Trophoblast cell (in vitro differentiated cells and primary cell): ENCODE measurements around the gene MAPK4.

ENCODE experiments used
- DNase-seq, 2 donors: peaks; one replicate each; pipeline ENCODE4 v3.0.0-alpha.2; 2016
- H2AFZ ChIP-seq: 2 replicates; pipeline ENCODE4 v1.6.1; 2013; ENCODE audit warnings: low read length, moderate library complexity, mild to moderate bottlenecking; ENCODE audit not compliant: insufficient read depth, poor library complexity
- H2AK5ac ChIP-seq: 2 replicates; pipeline ENCODE4 v1.6.1; 2013; ENCODE audit warnings: mild to moderate bottlenecking, low read length
- H2BK120ac ChIP-seq: 2 replicates; pipeline ENCODE4 v1.6.1; 2013; ENCODE audit warnings: low read length, mild to moderate bottlenecking, moderate library complexity; ENCODE audit not compliant: insufficient read depth, poor library complexity
- H2BK12ac ChIP-seq: 2 replicates; pipeline ENCODE4 v1.6.1; 2013; ENCODE audit warnings: mild to moderate bottlenecking, low read length, moderate library complexity
- H2BK5ac ChIP-seq: 2 replicates; pipeline ENCODE4 v1.6.1; 2013; ENCODE audit warnings: low read length, low read depth, moderate library complexity, mild to moderate bottlenecking; ENCODE audit not compliant: poor library complexity
- H3K14ac ChIP-seq: 2 replicates; pipeline ENCODE4 v1.6.1; 2013; ENCODE audit warnings: mild to moderate bottlenecking, low read length
- H3K18ac ChIP-seq: 2 replicates; pipeline ENCODE4 v1.6.1; 2013; ENCODE audit warnings: mild to moderate bottlenecking, low read length
- H3K23ac ChIP-seq: 2 replicates; pipeline ENCODE4 v1.6.1; 2013; ENCODE audit warnings: low read length
- H3K27ac ChIP-seq: 2 replicates; pipeline ENCODE4 v1.5.1; 2013; ENCODE audit warnings: low read depth, mild to moderate bottlenecking, inconsistent platforms, low read length, moderate library complexity
- H3K27me3 ChIP-seq: 2 replicates; pipeline ENCODE4 v1.6.1; 2013; ENCODE audit warnings: inconsistent platforms, mild to moderate bottlenecking, low read length, moderate library complexity; ENCODE audit not compliant: insufficient read depth
- H3K36me3 ChIP-seq, 2 experiments: 1 replicate in 1 of 2; 2 replicates in 1 of 2; pipeline ENCODE4 v1.6.1; 2013; ENCODE audit warnings: low read length in 2 of 2, mild to moderate bottlenecking in 2 of 2, moderate library complexity in 1 of 2; ENCODE audit not compliant: insufficient read depth in 2 of 2, control insufficient read depth in 1 of 2
- H3K4ac ChIP-seq: 2 replicates; pipeline ENCODE4 v1.6.1; 2013; ENCODE audit warnings: low read depth, mild to moderate bottlenecking, low read length, moderate library complexity
- H3K4me1 ChIP-seq, 2 experiments: 1 replicate in 1 of 2; 2 replicates in 1 of 2; pipeline ENCODE4 v1.6.1; 2013; ENCODE audit warnings: low read length in 2 of 2, mild to moderate bottlenecking in 2 of 2, moderate library complexity in 1 of 2; ENCODE audit not compliant: insufficient read depth in 2 of 2, control insufficient read depth in 1 of 2
- H3K4me2 ChIP-seq: 2 replicates; pipeline ENCODE4 v1.6.1; 2013; ENCODE audit warnings: inconsistent platforms, mild to moderate bottlenecking, low read length, moderate library complexity
- H3K4me3 ChIP-seq: 2 replicates; pipeline ENCODE4 v1.5.1; 2013; ENCODE audit warnings: mild to moderate bottlenecking, low read depth, low read length, inconsistent platforms
- H3K79me1 ChIP-seq: one replicate; pipeline ENCODE4 v1.6.1; 2013; ENCODE audit warnings: low read length
- H3K79me2 ChIP-seq: 2 replicates; pipeline ENCODE4 v1.6.1; 2013; ENCODE audit warnings: low read length, mild to moderate bottlenecking; ENCODE audit not compliant: control insufficient read depth, insufficient read depth, poor library complexity
- H3K9ac ChIP-seq: 2 replicates; pipeline ENCODE4 v1.6.1; 2013; ENCODE audit warnings: mild to moderate bottlenecking, low read length
- H3K9me3 ChIP-seq: 2 replicates; pipeline ENCODE4 v1.6.1; 2013; ENCODE audit warnings: low read depth, mild to moderate bottlenecking, control low read depth, inconsistent platforms, low read length; ENCODE audit not compliant: insufficient read depth
- H4K12ac ChIP-seq: 2 replicates; pipeline ENCODE4 v1.6.1; 2013; ENCODE audit warnings: low read depth, mild to moderate bottlenecking, low read length, moderate library complexity
- H4K8ac ChIP-seq: 2 replicates; pipeline ENCODE4 v1.6.1; 2013; ENCODE audit warnings: low read depth, mild to moderate bottlenecking, low read length, moderate library complexity
- H4K91ac ChIP-seq: one replicate; pipeline ENCODE4 v1.6.1; 2013; ENCODE audit warnings: low read depth, mild to moderate bottlenecking, low read length, moderate library complexity
- WGBS: extraction: QIAGEN DNeasy Blood & Tissue Kit; methylation state at CpG from one replicate; pipeline ENCODE4 v1.1.7; 2013; ENCODE audit warnings: missing lambda C conversion rate; ENCODE audit not compliant: insufficient read length, insufficient coverage; ENCODE audit errors: extremely low coverage; 5-methylcytosine and 5-hydroxymethylcytosine counted together

The MAPK4 gene

GRCh38 chr18:50624981-50625380 is 65.1 kb downstream of the MAPK4 start:
- no CpG with 5 or more reads among the region's 3 CpGs for WGBS
- Histone ChIP-seq H3K79me2 (no peaks in the 10 kb centered on the region), H3K27me3 (no peaks in the 10 kb centered on the region), H3K4me1 (no peaks in the 10 kb centered on the region), H3K27ac (no peak overlapping the region), H3K9ac (no peak overlapping the region), H3K23ac (no peak overlapping the region), H3K14ac (no peak overlapping the region), H3K4me3 (no peak overlapping the region), H2BK120ac (no peak overlapping the region), H4K8ac (no peak overlapping the region), H3K79me1 (no peaks in the 10 kb centered on the region), H3K4ac (no peak overlapping the region), H2AFZ (no peak overlapping the region), H4K12ac (no peak overlapping the region), H3K18ac (no peak overlapping the region), H3K4me2 (no peak overlapping the region), H4K91ac (no peak overlapping the region), H2BK12ac (no peak overlapping the region), H2AK5ac (no peak overlapping the region), H3K9me3 (peaks cover 5% of the 10 kb centered on the region), H3K36me3 (no peaks in the 10 kb centered on the region), H2BK5ac (no peak overlapping the region)
- no peak for DNase-seq

GRCh38 chr18:50626317-50626716 is 66.4 kb downstream of the MAPK4 start:
- no peaks in the 10 kb centered on the region for H3K79me2 ChIP-seq
- H2BK5ac ChIP-seq: no peak overlapping the region
- H2AK5ac ChIP-seq: no peak overlapping the region
- no peak overlapping the region for H2BK12ac ChIP-seq
- H3K4ac ChIP-seq: no peak overlapping the region
- H3K79me1 ChIP-seq: no peaks in the 10 kb centered on the region
- no peak overlapping the region for H2BK120ac ChIP-seq
- no peak overlapping the region for H4K12ac ChIP-seq
- no CpG with 5 or more reads among the region's 10 CpGs for WGBS
- no peak overlapping the region for H3K4me2 ChIP-seq
- H3K4me1 ChIP-seq: no peaks in the 10 kb centered on the region
- no peaks in the 10 kb centered on the region for H3K27me3 ChIP-seq
- no peak overlapping the region for H3K18ac ChIP-seq
- no peak overlapping the region for H4K91ac ChIP-seq
- H3K23ac ChIP-seq: no peak overlapping the region
- no peaks in the 10 kb centered on the region for H3K36me3 ChIP-seq
- no peak overlapping the region for H3K27ac ChIP-seq
- no peak overlapping the region for H2AFZ ChIP-seq
- DNase-seq: no peak
- no peak overlapping the region for H3K14ac ChIP-seq
- no peak overlapping the region for H3K9ac ChIP-seq
- no peak overlapping the region for H3K4me3 ChIP-seq
- H3K9me3 ChIP-seq: peaks cover 5% of the 10 kb centered on the region
- H4K8ac ChIP-seq: no peak overlapping the region

- no peak overlapping the region for H3K4me3 ChIP-seq
- no peaks in the 10 kb centered on the region for H3K27me3 ChIP-seq
- H3K18ac ChIP-seq: no peak overlapping the region
- no peak overlapping the region for H2BK12ac ChIP-seq
- no peak overlapping the region for H3K23ac ChIP-seq
- no peak overlapping the region for H2BK5ac ChIP-seq
- H2AK5ac ChIP-seq: no peak overlapping the region
- H4K91ac ChIP-seq: no peak overlapping the region
- no peaks in the 10 kb centered on the region for H3K36me3 ChIP-seq
- DNase-seq: no peak
- H3K4ac ChIP-seq: no peak overlapping the region
- H3K27ac ChIP-seq: no peak overlapping the region
- H4K12ac ChIP-seq: no peak overlapping the region
- no peak overlapping the region for H2AFZ ChIP-seq
- WGBS: no CpG with 5 or more reads among the region's 16 CpGs
- no peak overlapping the region for H3K9ac ChIP-seq
- H3K79me1 ChIP-seq: no peaks in the 10 kb centered on the region
- no peak overlapping the region for H3K4me2 ChIP-seq
- no peak overlapping the region for H3K14ac ChIP-seq
- no peak overlapping the region for H2BK120ac ChIP-seq
- H3K4me1 ChIP-seq: peaks cover 4% of the 10 kb centered on the region in 2 experiments
- no peak overlapping the region for H4K8ac ChIP-seq
- no peaks in the 10 kb centered on the region for H3K79me2 ChIP-seq
- H3K9me3 ChIP-seq: peaks cover 5% of the 10 kb centered on the region
Observed at GRCh38 chr18:50627594-50628532, 68.0 kb downstream of the MAPK4 start.

- Histone ChIP-seq H2AFZ (no peak overlapping the region), H3K79me1 (no peaks in the 10 kb centered on the region), H3K36me3 (no peaks in the 10 kb centered on the region), H2AK5ac (no peak overlapping the region), H3K4me2 (no peak overlapping the region), H3K27me3 (no peaks in the 10 kb centered on the region), H4K91ac (no peak overlapping the region), H3K27ac (no peak overlapping the region), H2BK5ac (no peak overlapping the region), H3K4ac (no peak overlapping the region), H2BK12ac (no peak overlapping the region), H2BK120ac (no peak overlapping the region), H3K4me3 (no peak overlapping the region), H3K14ac (no peak overlapping the region), H3K9me3 (peaks cover 5% of the 10 kb centered on the region), H3K79me2 (no peaks in the 10 kb centered on the region), H4K8ac (no peak overlapping the region), H3K18ac (no peak overlapping the region), H3K9ac (no peak overlapping the region), H4K12ac (no peak overlapping the region), H3K4me1 (peaks cover 8 to 10% of the 10 kb centered on the region in 2 experiments), H3K23ac (no peak overlapping the region)
- WGBS: no CpG with 5 or more reads among the region's 2 CpGs
- no peak for DNase-seq
Observed at GRCh38 chr18:50628533-50628905, 68.6 kb downstream of the MAPK4 start.
